Suprapubic skin (tissue), 3 donors: ENCODE measurements around the gene ACHE.

Experiments
- CTCF ChIP-seq, 2 donors: fragments of 200-600 bp in 1 of 2; fragments of 450-650 bp in 1 of 2; sonication (generic) in 1 of 2; IDR thresholded peaks; one replicate each; pipeline ENCODE4 v1.5.1; 2016 to 2019; ENCODE audit warnings: antibody characterized with exemption in 2 of 2, mild to moderate bottlenecking in 1 of 2, moderate library complexity in 1 of 2
- POLR2AphosphoS5 ChIP-seq, 3 donors: sonication (generic); formaldehyde crosslinking; IDR thresholded peaks; one replicate each; pipeline ENCODE4 v1.6.1; 2017; ENCODE audit warnings: antibody characterized with exemption in 3 of 3

- no peak for TF ChIP-seq CTCF (IDR thresholded peaks at IDR 0.05)
- no peak for TF ChIP-seq POLR2AphosphoS5 (IDR thresholded peaks at IDR 0.05)
These were observed 12.8 kb upstream of the ACHE start for GRCh38 chr7:100908512-100908911.
